Stimulated activated CD8-positive, alpha-beta memory T cell treated with anti-CD3 and anti-CD28 coated beads, Interleukin-4, amount 100 ng/mL, for 4 hours (primary cell): ENCODE measurements around the gene LOXHD1.

Source experiments
- DNase-seq, 2 donors: peaks; one replicate each; pipeline ENCODE4 v3.0.0-alpha.2; 2020; ENCODE audit warnings: low read depth in 2 of 2, low spot score in 1 of 2

The LOXHD1 gene

DNA sequence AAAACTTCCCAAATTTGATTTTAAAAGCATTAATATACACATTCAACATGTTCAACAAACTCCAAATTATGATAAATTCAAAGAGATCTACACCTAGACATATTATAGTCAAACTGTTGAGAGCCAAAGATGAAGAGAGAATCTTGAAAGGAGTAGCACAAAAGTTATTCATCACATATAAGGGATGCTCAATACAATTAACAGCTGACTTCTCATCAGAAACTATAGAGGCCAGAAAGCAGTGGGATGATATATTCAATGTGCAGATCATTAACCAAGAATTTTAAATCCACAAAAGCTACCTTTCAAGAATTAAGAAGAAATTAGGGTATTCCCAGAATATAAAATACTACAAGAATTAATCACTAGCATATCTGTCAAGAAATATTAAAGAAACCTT is 75.4 kb downstream of the LOXHD1 start:
- DNase-seq = no peak

GRCh38 chr18:46578987-46579386 is 78.0 kb downstream of the LOXHD1 start:
- DNase-seq = no peak

- DNase-seq = no peak
These were observed 79.5 kb downstream of the LOXHD1 start for GRCh38 chr18:46577546-46577945.

DNA sequence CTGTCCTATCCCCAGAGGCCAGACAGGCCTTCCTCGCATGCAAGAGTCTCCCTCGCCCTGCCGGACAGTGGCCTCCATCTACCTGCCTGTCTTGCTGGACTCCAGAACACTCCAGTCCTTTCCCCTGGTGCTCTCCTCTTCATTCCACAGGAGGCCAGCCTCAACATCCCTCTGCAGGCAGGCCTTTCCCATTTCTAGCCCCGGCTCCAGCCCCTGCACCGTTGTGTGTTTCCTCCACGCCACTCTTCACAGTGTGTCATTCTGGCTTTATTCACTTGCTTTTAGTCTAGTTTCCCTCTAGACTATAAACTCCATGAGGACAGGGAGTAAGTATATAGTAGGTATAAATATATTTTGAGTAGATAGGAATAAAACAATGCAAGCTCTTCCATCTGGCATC is 81.2 kb downstream of the LOXHD1 start:
- DNase-seq = no peak

- no peak for DNase-seq
These were observed 82.3 kb downstream of the LOXHD1 start for GRCh38 chr18:46574743-46575115.

DNA sequence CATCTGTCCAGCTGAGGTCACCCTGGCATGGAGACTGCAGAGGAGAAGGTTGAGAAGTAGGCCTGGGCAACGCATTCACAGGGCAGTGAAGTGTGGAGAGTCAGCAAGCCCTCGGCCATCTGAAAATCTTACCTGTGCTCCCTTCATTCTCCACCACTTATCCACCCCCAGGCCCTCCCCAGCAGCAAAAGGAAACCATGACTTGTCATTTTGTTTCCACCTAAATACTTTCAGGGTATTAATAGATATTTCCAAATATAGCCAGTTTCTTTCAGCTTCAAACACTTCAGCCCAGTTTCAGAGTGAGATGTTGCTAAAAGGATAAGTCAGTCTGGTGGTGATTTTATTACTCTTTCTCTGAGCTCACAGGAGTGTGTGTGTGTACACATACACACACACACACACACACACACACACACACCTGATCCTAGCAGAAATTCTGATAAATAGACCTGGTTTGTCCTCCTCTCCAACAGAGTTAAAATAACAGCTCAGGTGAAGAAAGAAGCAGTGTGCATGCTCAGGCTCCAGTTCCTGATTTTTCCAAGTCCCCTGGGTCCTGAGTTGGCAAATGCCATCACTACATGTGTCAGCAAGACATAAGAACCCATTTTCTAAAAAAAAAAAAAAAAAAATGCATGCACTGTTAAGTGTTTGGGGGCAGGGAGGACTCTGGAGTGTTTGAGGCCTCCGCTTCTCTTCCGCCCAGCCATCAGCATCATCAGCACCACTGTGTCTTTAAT is 82.8 kb downstream of the LOXHD1 start:
- no peak for DNase-seq

DNA sequence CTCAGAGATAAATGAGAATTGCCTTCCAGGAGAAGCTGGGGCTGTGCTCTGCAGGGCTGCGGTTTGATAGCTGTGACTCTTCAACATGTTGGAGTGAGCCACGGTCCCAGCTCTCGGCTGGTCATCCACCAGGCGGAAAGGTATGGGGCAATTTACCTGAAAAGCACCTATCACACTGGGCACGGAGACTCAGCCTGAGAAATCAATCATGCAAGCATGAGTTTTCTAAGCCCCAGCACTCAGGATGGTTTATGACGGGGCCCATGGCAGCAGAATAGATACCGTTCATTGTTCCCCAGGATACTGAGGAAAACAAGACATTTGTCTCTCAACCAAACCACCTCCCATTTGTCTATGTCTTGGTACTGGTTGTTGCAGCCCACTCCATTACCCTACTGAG is 83.9 kb downstream of the LOXHD1 start:
- DNase-seq = no peak

DNA sequence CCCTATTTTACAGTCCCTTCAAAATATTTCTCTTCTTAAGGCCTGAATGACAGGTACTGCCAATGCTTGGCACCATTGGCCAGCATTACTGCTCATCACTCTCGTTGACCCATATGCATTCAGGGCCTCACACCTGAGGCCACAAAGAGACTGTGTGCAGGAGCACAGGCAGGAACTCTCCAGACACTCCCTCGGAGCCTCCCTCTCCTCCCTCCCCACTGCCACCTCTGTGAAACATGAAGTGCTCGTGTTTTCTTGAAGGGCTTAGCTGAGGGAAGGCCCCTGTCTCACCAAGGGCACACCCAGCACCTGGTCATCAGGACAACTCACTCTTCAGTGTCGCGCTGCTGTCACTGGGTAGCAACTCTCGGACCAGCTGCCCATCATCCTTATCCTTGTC is 85.3 kb downstream of the LOXHD1 start:
- DNase-seq = no peak

DNA sequence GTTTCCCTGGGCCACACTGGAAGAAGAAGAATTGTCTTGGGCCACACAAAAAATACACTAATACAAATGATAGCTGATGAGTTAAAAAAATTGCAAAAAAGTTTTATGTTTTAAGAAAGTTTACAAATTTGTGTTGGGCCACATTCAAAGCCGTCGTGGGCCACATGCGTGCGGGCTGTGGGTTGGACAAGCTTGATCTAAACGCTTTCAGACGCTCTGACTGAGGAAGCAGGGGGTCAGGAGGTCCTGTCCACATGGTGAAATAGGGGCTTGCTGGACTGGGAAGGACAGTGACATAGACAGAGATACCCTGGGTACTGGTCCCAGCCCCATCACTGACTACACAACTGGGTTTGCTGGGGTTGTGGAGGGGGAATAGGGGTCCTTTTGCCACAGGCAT is 86.4 kb downstream of the LOXHD1 start:
- no peak for DNase-seq

GRCh38 chr18:46570134-46570533 is 86.9 kb downstream of the LOXHD1 start:
- no peak for DNase-seq

- DNase-seq = no peak
These were observed 87.8 kb downstream of the LOXHD1 start for GRCh38 chr18:46569211-46569610.

GRCh38 chr18:46567196-46567595 is 89.8 kb downstream of the LOXHD1 start:
- DNase-seq = no peak

GRCh38 chr18:46566111-46566510 is 90.9 kb downstream of the LOXHD1 start:
- no peak for DNase-seq

DNA sequence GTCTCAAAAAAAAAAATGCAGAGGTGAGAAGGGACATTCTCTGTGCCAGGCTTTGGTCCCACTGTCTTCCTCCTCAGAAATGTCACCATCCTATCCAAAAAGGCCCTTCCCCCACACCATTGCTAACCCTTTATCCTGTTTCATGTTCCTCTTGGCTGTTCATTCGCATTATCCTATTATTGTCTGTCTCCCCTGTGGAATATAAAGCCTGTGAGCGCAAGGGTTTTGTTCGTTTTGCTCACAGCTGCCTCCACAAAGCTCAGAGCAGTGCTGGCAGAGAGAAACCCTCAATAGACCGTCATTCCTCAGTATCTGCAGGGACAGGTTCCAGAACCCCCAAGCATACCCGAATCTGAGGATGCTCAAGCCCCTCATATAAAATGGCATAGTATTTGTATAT is 91.8 kb downstream of the LOXHD1 start:
- DNase-seq = no peak

DNA sequence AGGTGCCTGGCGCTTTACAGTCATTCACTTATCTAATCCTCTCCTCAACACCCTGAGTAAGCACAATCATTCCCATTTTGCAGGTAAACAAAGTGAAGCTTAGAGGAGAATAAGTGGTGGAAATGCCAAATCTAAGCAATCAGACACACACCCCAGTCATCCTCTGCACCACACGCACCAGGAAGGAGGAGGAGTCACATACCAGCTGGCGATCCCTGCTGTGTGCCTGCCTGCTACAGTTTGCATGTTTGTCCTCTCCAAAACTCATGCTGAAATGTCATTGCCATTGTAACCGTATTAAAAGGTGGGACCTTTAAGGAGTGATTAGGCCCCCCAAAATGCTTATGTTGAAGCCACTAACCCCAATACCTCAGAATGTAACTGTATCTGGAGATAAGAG is 93.7 kb downstream of the LOXHD1 start:
- DNase-seq = no peak

DNA sequence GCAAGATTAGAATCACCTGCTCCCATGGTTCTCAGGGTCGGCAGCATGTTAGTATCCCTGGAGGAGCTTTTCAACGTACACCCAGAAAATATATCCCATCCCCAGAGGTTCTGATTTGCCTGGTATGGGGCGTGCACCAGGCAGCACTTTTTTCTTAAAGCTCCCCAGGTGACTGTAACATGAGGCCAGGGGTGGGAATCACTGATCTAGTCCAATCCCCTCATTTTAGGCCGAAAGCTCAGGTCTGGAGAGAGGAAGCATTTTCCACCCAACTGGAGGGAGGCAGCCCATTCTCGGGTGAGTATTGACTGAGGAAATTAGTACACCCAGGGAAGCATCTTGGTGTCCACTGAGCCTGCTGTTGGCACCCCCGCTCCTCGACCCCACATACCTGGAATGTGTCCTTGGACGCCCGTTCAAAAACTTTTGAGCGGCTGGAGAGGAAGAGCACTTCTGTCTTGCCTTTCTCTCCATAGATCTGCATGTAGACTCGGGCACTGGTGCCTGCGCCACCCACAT is 94.3 kb downstream of the LOXHD1 start:
- DNase-seq = no peak

DNA sequence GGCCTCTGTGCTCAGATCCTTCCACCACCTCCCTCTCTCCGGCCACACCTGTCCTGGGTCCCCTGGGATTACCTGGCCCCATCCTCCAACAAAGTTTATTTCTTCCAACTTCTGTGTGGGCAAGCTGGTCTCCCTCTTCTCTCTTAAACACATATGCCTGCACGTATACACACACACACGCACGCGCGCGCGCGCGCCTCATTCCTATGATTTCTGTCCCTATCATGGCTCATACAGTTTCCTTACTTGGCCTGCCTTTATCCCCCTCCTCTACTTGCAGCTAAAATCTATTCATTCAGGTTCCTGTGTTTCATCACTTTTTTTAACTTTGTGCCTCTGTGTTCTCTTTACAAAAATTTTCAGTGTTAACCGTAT is 96.4 kb downstream of the LOXHD1 start:
- no peak for DNase-seq

DNA sequence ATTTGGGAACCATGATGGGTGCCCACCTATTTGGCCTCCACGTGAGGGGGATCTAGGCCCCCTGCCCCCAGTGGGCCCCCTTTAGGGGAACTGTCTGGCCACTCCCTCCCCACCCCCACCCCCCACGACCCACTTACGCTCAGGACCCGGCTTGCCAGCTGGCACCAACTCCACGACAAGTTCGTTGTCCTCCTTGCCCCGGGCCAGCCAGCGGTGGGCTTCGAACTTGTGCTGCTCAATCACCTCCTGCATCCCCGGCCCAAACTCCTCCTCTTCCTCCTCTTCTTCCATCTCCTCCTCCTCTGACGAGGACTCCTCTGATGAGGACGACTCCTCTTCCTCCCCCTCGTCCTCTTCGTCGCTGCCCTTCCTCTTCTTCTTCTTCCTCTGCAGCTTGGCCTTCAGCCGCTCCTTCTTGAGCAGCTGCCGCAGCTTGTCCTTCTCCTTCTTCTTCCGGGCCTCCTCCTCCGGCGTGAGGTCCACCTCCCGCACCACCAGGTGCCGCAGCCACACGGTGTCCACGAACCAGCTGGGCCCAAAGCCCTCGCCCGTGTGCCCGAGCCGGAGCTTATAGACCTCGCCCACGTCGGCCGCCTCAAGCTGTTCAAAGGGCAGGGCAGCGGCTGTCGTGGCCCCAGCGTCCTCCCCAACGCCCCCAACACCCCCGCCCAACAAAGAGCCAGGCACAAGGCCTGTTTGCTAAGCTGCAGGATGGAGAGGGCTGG is 96.9 kb downstream of the LOXHD1 start:
- no peak for DNase-seq

GRCh38 chr18:46559296-46559695 is 97.7 kb downstream of the LOXHD1 start:
- DNase-seq = no peak

GRCh38 chr18:46556590-46557206 is 100.3 kb downstream of the LOXHD1 start:
- no peak for DNase-seq

DNA sequence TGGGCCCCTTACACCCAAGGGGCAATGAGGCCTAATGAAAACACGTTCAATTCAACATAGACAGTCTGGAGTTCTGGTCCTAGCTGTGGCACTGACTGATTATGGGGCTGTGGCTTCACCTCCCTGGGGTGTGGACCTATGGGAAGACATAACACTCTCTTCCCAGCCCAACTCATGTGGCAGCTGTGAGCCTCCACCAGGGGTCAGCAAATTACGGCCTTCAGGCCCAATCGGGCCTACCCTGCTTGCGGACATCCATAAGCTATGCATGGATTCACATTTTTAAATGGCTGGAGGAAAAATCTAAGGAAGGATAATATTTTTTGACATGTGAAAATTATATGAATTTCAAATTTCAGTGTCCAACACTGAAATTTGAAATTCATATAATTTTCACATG is 101.3 kb downstream of the LOXHD1 start:
- DNase-seq = no peak

GRCh38 chr18:46555213-46555612 is 101.8 kb downstream of the LOXHD1 start:
- no peak for DNase-seq
